A549 (cell line): ENCODE results near the gene SHC2.

Experiments used
- CEBPB ChIP-seq, 2 experiments: fragments of >200 bp in 1 of 2; sonication (Bioruptor Twin) in 1 of 2; formaldehyde crosslinking in 1 of 2; IDR thresholded peaks; 2 replicates each; pipeline ENCODE4 v1.6.1; 2012 to 2016
- EP300 ChIP-seq, 2 experiments: fragments of >200 bp; sonication (Bioruptor Twin); formaldehyde crosslinking; IDR thresholded peaks; 2 replicates in 1 of 2; 3 replicates in 1 of 2; pipeline ENCODE4 v1.6.1; 2016 to 2017
- KDM5A ChIP-seq: fragments of 200-600 bp; sonication (generic); IDR thresholded peaks from 2 replicates; pipeline ENCODE4 v1.6.1; 2016; ENCODE audit warnings: antibody characterized with exemption, mild to moderate bottlenecking
- POLR2A ChIP-seq: IDR thresholded peaks from 2 replicates; pipeline ENCODE4 v1.6.1; 2012; ENCODE audit warnings: mild to moderate bottlenecking, low read length
- RARB ChIP-seq: fragments of 250-450 bp; sonication (Bioruptor Pico); IDR thresholded peaks from 2 replicates; pipeline ENCODE4 v1.8.0; 2021; ENCODE audit warnings: mild to moderate bottlenecking, moderate library complexity
- RCOR1 ChIP-seq: fragments of 150-350 bp; IDR thresholded peaks from 2 replicates; pipeline ENCODE4 v1.6.1; 2014; ENCODE audit warnings: antibody characterized with exemption, low read length, low read depth
- REST ChIP-seq: fragments of 200-600 bp; sonication (generic); IDR thresholded peaks from 2 replicates; pipeline ENCODE4 v1.6.1; 2016; ENCODE audit warnings: antibody characterized with exemption, mild to moderate bottlenecking, moderate library complexity
- RNF2 ChIP-seq: fragments of 200-600 bp; sonication (generic); IDR thresholded peaks from 2 replicates; pipeline ENCODE4 v1.6.1; 2016; ENCODE audit warnings: low read depth, mild to moderate bottlenecking, antibody characterized with exemption, moderate library complexity, borderline replicate concordance
- ZC3H11A ChIP-seq: fragments of 450-650 bp; IDR thresholded peaks from 2 replicates; pipeline ENCODE4 v1.6.1; 2014; ENCODE audit warnings: antibody characterized with exemption, mild to moderate bottlenecking
- ZNF302 ChIP-seq: fragments of 250-450 bp; sonication (Bioruptor Pico); IDR thresholded peaks from 2 replicates; pipeline ENCODE4 v1.9.0; 2021; ENCODE audit warnings: inconsistent platforms, mild to moderate bottlenecking, moderate library complexity
- TF ChIP-seq, protein P1 (sequence below): fragments of >200 bp; sonication (Bioruptor Twin); formaldehyde crosslinking; IDR thresholded peaks from 3 replicates; pipeline ENCODE4 v1.5.1; 2016

DNA sequence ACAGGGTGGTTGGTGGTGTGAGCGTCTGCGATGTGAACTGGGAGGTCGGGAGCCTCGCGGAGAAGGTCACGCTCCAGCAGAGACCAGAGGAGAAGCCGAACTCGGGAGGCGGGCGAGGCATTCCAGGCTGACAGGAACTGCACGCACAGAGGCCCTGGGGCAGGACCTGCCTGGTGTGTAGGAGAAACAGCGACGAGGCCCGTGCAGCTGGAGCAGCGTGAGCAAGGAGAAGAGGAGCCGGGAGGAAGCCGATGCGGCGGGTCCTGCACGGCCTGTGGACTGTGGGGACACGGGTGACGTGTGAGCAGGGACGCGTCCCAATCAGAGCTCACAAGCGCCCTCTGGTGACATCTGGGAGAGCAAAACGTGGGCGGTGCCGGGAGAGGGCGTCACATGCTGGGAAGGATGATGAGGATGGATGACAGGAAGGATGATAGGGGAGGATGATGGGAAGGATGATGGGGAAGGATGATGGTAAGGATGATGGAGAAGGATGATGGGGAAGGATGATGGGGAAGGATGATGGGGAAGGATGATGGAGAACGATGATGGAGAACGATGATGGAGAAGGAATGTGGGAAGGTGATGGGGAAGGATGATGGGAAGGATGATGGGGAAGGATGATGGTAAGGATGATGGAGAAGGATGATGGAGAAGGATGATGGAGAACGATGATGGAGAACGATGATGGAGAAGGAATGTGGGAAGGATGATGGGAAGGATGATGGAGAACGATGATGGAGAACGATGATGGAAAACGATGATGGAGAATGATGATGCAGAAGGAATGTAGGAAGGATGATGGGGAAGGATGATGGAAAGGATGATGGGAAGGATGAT is 19.4 kb upstream of the SHC2 start:
- TF ChIP-seq RARB (CRISPR knock-in tag) (no peak), POLR2A (no peak), KDM5A (no peak), ZNF302 (no peak), REST (no peak), EP300 (IDR thresholded peaks at IDR 0.05) (no peak), RNF2 (no peak), RCOR1 (no peak), CEBPB (IDR thresholded peaks at IDR 0.05) (no peak), ZC3H11A (no peak)
- TF ChIP-seq, protein P1, sequence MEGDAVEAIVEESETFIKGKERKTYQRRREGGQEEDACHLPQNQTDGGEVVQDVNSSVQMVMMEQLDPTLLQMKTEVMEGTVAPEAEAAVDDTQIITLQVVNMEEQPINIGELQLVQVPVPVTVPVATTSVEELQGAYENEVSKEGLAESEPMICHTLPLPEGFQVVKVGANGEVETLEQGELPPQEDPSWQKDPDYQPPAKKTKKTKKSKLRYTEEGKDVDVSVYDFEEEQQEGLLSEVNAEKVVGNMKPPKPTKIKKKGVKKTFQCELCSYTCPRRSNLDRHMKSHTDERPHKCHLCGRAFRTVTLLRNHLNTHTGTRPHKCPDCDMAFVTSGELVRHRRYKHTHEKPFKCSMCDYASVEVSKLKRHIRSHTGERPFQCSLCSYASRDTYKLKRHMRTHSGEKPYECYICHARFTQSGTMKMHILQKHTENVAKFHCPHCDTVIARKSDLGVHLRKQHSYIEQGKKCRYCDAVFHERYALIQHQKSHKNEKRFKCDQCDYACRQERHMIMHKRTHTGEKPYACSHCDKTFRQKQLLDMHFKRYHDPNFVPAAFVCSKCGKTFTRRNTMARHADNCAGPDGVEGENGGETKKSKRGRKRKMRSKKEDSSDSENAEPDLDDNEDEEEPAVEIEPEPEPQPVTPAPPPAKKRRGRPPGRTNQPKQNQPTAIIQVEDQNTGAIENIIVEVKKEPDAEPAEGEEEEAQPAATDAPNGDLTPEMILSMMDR, result peak; percentile 50
